ENCODE measurements around the gene RIOK2. TPM values are rescaled to one million over a fixed set of nuclear protein-coding genes. Genes with fewer than 3 reads are reported as not detected.

Gene RIOK2
- total and polyA plus RNA-seq, 10 of the 15 experiments (the other 5 are each of a cell fraction or from before 2014, with no cell fraction given) = 23.0 to 69.1 (median 33.3) TPM

GRCh38 chr5:97151370-97151769, 31.7 kb downstream of the RIOK2 start (continued):
- TF ChIP-seq ZNF687 (IDR thresholded peaks at IDR 0.05) (no peak), IRF5 (IDR thresholded peaks at IDR 0.05; ENCODE audit: borderline replicate concordance) (no peak)

- Histone ChIP-seq H3K27ac (ENCODE audit: control insufficient read depth, insufficient read depth) (no peak overlapping the region), H3K27me3 (replicated peaks in 1 of 2; ENCODE audit: control insufficient read depth in 2 of 2, insufficient read depth in 2 of 2, low read length in 1 of 2) (no peaks in the 10 kb centered on the region), H3K9me3 (replicated peaks; ENCODE audit: control insufficient read depth, insufficient read depth, low read length) (no peaks in the 10 kb centered on the region), H3K4me1 (ENCODE audit: control insufficient read depth, insufficient read depth, low read length) (no peaks in the 10 kb centered on the region), H4K20me1 (ENCODE audit: control insufficient read depth, insufficient read depth) (no peaks in the 10 kb centered on the region), H3K79me2 (ENCODE audit: control insufficient read depth, insufficient read depth, low read length) (no peaks in the 10 kb centered on the region), H3K36me3 (ENCODE audit: control insufficient read depth in 2 of 2, insufficient read depth in 2 of 2, low read length in 1 of 2) (no peaks in the 10 kb centered on the region), H2AFZ (ENCODE audit: control insufficient read depth, low read depth, low read length) (no peak overlapping the region), H3K9ac (ENCODE audit: control insufficient read depth, insufficient read depth, low read length) (no peak overlapping the region), H3K4me3 (no peak overlapping the region), H3K4me2 (ENCODE audit: control insufficient read depth, insufficient read depth) (no peak overlapping the region)
- WGBS (ENCODE audit: insufficient coverage, insufficient replicate concordance, low lambda C conversion rate, missing lambda C conversion rate) = 33% methylated on average over 1 of the region's 1 CpG
- ChIA-PET CTCF (interaction anchor here (8.0 kb wide), 1 partner anchor 13 kb away, joined by 97 read pairs; no protein-coding TSS in a partner anchor), POLR2A (no interaction called here), RAD21 (ENCODE audit: unreplicated experiment) (interaction anchor here (1.2 kb wide), 2 partner anchors 8 to 11 kb away, joined by 4 to 5 read pairs; partner anchors contain the start of gene LIX1), SMC1A (ENCODE audit: uncharacterized antibody, unreplicated experiment) (interaction anchor here (0.9 to 2.0 kb wide), 2 partner anchors 11 to 282 kb away, joined by 3 to 9 read pairs; no protein-coding TSS in a partner anchor)
- BruUV-seq (replicated peaks) = no TSS peak
- in situ Hi-C loops (cut with MboI) = no loop called here
- FAIRE-seq (no peak), DNase-seq (ENCODE audit: low read depth, low spot score) (no peak), ATAC-seq (no peak)
- intact Hi-C loops (cut with micrococcal nuclease; ENCODE audit: unreplicated experiment) = no loop called here
- no peak for TF ChIP-seq YBX1 (IDR thresholded peaks at IDR 0.05)
Observed at GRCh38 chr5:97150401-97150800, 32.6 kb downstream of the RIOK2 start.

All from GM12878 (cell line).